ENCODE measurements around the gene CALM1. TPM values are rescaled to one million over a fixed set of nuclear protein-coding genes. Genes with fewer than 3 reads are reported as not detected.

The CALM1 gene
- total RNA-seq, result 1,083 and 1,173 TPM in 2 replicates

GRCh38 chr14:90396341-90397339, at the start of gene CALM1:
Gene CALM1 (plus strand): TSS chr14:90397029. CDS start chr14:90397231, 202 bp downstream.

Other genes starting within 250 kb of the CALM1 start
- 103 and 124 TPM in 2 replicates for gene PSMC1, start 140.5 kb upstream of the CALM1 start, total RNA-seq
- 9.9 TPM in 2 replicates for gene NRDE2, start 65.1 kb upstream of the CALM1 start, total RNA-seq